CD4-positive, alpha-beta T cell (primary cell): ENCODE measurements around the gene RAD51B. TPM values are rescaled to one million over a fixed set of nuclear protein-coding genes. Genes with fewer than 3 reads are reported as not detected.

Source experiments
- ATAC-seq: fragments of 200-7000 bp; cut with Tn5 transposase; one replicate; pipeline ENCODE4 v1.10.0; 2022; ENCODE audit warnings: mild to moderate bottlenecking; ENCODE audit not compliant: poor library complexity
- CTCF ChIA-PET: fragments of 350-600 bp; sonication (Branson Sonifier 250); formaldehyde crosslinking; loops from one replicate; lab custom pipeline; 2021; ENCODE audit warnings: antibody characterized with exemption, inconsistent platforms; lab: Charles Lee
- POLR2A ChIA-PET: fragments of 350-600 bp; sonication (Branson Sonifier 250); formaldehyde crosslinking; loops from one replicate; lab custom pipeline; 2021; ENCODE audit warnings: antibody characterized with exemption, inconsistent platforms; lab: Charles Lee
- DNase-seq, 14 experiments: peaks; one replicate each; pipeline ENCODE4 v3.0.0-alpha.2; 2013 to 2020; ENCODE audit warnings: mixed read lengths in 2 of 14
- H3K27ac ChIP-seq, 2 donors: one replicate each; pipeline versions ENCODE4 v1.5.1 to v1.7.0; 2013; ENCODE audit warnings: low read length in 2 of 2, low read depth in 1 of 2, mild to moderate bottlenecking in 1 of 2
- H3K27me3 ChIP-seq, 2 experiments: 1 replicate in 1 of 2; 2 replicates in 1 of 2; pipeline versions ENCODE4 v1.6.1 to v1.7.0; 2013; ENCODE audit warnings: low read length in 2 of 2, control low read depth in 1 of 2, mild to moderate bottlenecking in 1 of 2, moderate library complexity in 1 of 2; ENCODE audit not compliant: insufficient read depth in 2 of 2, control insufficient read depth in 1 of 2
- H3K36me3 ChIP-seq: one replicate; pipeline ENCODE4 v1.6.1; 2013; ENCODE audit warnings: low read length, control low read depth; ENCODE audit not compliant: insufficient read depth
- H3K4me1 ChIP-seq: one replicate; pipeline ENCODE4 v1.6.1; 2013; ENCODE audit warnings: low read length, control low read depth; ENCODE audit not compliant: insufficient read depth
- H3K4me3 ChIP-seq: one replicate; pipeline ENCODE4 v1.5.1; 2013; ENCODE audit warnings: mild to moderate bottlenecking, low read length, moderate library complexity
- H3K9me3 ChIP-seq, 2 experiments: 1 replicate in 1 of 2; 2 replicates in 1 of 2; pipeline versions ENCODE4 v1.6.1 to v1.7.0; 2013; ENCODE audit warnings: low read length in 2 of 2, mild to moderate bottlenecking in 2 of 2, control low read depth in 1 of 2, moderate library complexity in 1 of 2; ENCODE audit not compliant: control insufficient read depth in 1 of 2, insufficient read depth in 1 of 2
- H3K27ac Mint-ChIP-seq: one replicate; pipeline ENCODE4 v1.8.0; 2020; ENCODE audit warnings: mixed read lengths
- H3K27me3 Mint-ChIP-seq: one replicate; pipeline ENCODE4 v1.8.0; 2021; ENCODE audit warnings: mixed read lengths
- H3K36me3 Mint-ChIP-seq: one replicate; pipeline ENCODE4 v1.8.0; 2021; ENCODE audit warnings: low read depth, mixed read lengths
- H3K4me1 Mint-ChIP-seq: one replicate; pipeline ENCODE4 v1.8.0; 2021; ENCODE audit warnings: low read depth, mixed read lengths
- H3K4me3 Mint-ChIP-seq: one replicate; pipeline ENCODE4 v1.8.0; 2020; ENCODE audit warnings: mild to moderate bottlenecking, mixed read lengths
- H3K9me3 Mint-ChIP-seq: one replicate; pipeline ENCODE4 v1.8.0; 2020; ENCODE audit warnings: mixed read lengths
- intact Hi-C, 2 experiments: fragments of 100-400 bp; cut with DNase I in 1 of 2; cut with micrococcal nuclease in 1 of 2; formaldehyde crosslinking; loops; one replicate each; pipeline versions ENCODE4 v1.15.1 to v1.9.0; 2023 to 2025; cut with DNase I, micrococcal nuclease
- total RNA-seq, 174 experiments: library from RNA in 2 of 174; stranded (reverse) in 2 of 174; gene quantifications; one replicate each; pipeline ENCODE4 v1.2.3 and lab custom pipeline; 2021 to 2026
- TF ChIP-seq, protein P1 (sequence below): fragments of 200-600 bp; IDR thresholded peaks from one replicate; pipeline ENCODE4 v1.8.0; 2022; ENCODE audit warnings: antibody characterized with exemption, mild to moderate bottlenecking

The RAD51B gene
- total RNA-seq, 2 experiments from 2014 or later: 18.4 to 20.0 TPM

GRCh38 chr14:68225321-68225720 lies 405.7 kb downstream of the RAD51B start:
- H3K4me3 ChIP-seq: no peak overlapping the region
- no peak for ATAC-seq
- ChIA-PET POLR2A (interaction anchor here (1.1 kb wide), 1 partner anchor 14 kb away, joined by 3 read pairs; no protein-coding TSS in a partner anchor), CTCF (no interaction called here)
- Mint-ChIP-seq H3K27ac (no peak overlapping the region), H3K27me3 (no peaks in the 10 kb centered on the region), H3K4me1 (peaks cover 8% of the 10 kb centered on the region), H3K9me3 (peaks cover 7% of the 10 kb centered on the region), H3K4me3 (no peak overlapping the region), H3K36me3 (no peaks in the 10 kb centered on the region)
- H3K36me3 ChIP-seq: no peaks in the 10 kb centered on the region
- TF ChIP-seq, protein P1, sequence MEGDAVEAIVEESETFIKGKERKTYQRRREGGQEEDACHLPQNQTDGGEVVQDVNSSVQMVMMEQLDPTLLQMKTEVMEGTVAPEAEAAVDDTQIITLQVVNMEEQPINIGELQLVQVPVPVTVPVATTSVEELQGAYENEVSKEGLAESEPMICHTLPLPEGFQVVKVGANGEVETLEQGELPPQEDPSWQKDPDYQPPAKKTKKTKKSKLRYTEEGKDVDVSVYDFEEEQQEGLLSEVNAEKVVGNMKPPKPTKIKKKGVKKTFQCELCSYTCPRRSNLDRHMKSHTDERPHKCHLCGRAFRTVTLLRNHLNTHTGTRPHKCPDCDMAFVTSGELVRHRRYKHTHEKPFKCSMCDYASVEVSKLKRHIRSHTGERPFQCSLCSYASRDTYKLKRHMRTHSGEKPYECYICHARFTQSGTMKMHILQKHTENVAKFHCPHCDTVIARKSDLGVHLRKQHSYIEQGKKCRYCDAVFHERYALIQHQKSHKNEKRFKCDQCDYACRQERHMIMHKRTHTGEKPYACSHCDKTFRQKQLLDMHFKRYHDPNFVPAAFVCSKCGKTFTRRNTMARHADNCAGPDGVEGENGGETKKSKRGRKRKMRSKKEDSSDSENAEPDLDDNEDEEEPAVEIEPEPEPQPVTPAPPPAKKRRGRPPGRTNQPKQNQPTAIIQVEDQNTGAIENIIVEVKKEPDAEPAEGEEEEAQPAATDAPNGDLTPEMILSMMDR: no peak
- H3K27me3 ChIP-seq: no peaks in the 10 kb centered on the region
- H3K9me3 ChIP-seq: no peaks in the 10 kb centered on the region
- no peaks in the 10 kb centered on the region for H3K4me1 ChIP-seq
- DNase-seq: no peak
- no peak overlapping the region for H3K27ac ChIP-seq
- intact Hi-C loops: no loop called here

GRCh38 chr14:68226523-68226922 lies 406.9 kb downstream of the RAD51B start:
- H3K4me1 Mint-ChIP-seq: peaks cover 8% of the 10 kb centered on the region
- TF ChIP-seq, protein P1: no peak
- H3K27ac Mint-ChIP-seq: no peak overlapping the region
- no peaks in the 10 kb centered on the region for H3K4me1 ChIP-seq
- H3K27ac ChIP-seq: no peak overlapping the region
- ChIA-PET CTCF (no interaction called here), POLR2A (no interaction called here)
- H3K9me3 Mint-ChIP-seq: peaks cover 3% of the 10 kb centered on the region
- no peak overlapping the region for H3K4me3 Mint-ChIP-seq
- DNase-seq: no peak
- no peak for ATAC-seq
- H3K9me3 ChIP-seq: no peaks in the 10 kb centered on the region
- no peaks in the 10 kb centered on the region for H3K36me3 Mint-ChIP-seq
- H3K27me3 ChIP-seq: no peaks in the 10 kb centered on the region
- H3K4me3 ChIP-seq: no peak overlapping the region
- intact Hi-C loops: no loop called here
- H3K36me3 ChIP-seq: no peaks in the 10 kb centered on the region
- H3K27me3 Mint-ChIP-seq: no peaks in the 10 kb centered on the region

GRCh38 chr14:68228656-68229055 lies 409.1 kb downstream of the RAD51B start:
- no peak for ATAC-seq
- H3K27me3 ChIP-seq: no peaks in the 10 kb centered on the region
- no peaks in the 10 kb centered on the region for H3K9me3 ChIP-seq
- TF ChIP-seq, protein P1: no peak
- Mint-ChIP-seq H3K27ac (no peak overlapping the region), H3K4me1 (peaks cover 7% of the 10 kb centered on the region), H3K4me3 (no peak overlapping the region), H3K27me3 (no peaks in the 10 kb centered on the region), H3K36me3 (no peaks in the 10 kb centered on the region), H3K9me3 (no peaks in the 10 kb centered on the region)
- ChIA-PET CTCF (interaction anchor here (1.2 kb wide), 1 partner anchor 615 kb away, joined by 3 read pairs; no protein-coding TSS in a partner anchor), POLR2A (no interaction called here)
- no peak overlapping the region for H3K27ac ChIP-seq
- H3K4me3 ChIP-seq: no peak overlapping the region
- intact Hi-C loops: no loop called here
- H3K36me3 ChIP-seq: no peaks in the 10 kb centered on the region
- H3K4me1 ChIP-seq: no peaks in the 10 kb centered on the region
- no peak for DNase-seq
